GM23338 (cell line): Measurements from ENCODE around the gene ZBTB20. TPM values are rescaled to one million over a fixed set of nuclear protein-coding genes. Genes with fewer than 3 reads are reported as not detected.

Experiments
- ATAC-seq: fragments of 200-7000 bp; cut with Tn5 transposase; 3 replicates; pipeline ENCODE4 v1.9.1; 2020
- DNase-seq: peaks from one replicate; pipeline ENCODE4 v3.0.0-alpha.2; 2015; ENCODE audit warnings: low spot score
- H2AFZ ChIP-seq: fragments of 200-600 bp; sonication (generic); 2 replicates; pipeline ENCODE4 v1.8.0; 2016; ENCODE audit warnings: antibody characterized with exemption, mild to moderate bottlenecking, moderate library complexity
- H3F3A ChIP-seq: fragments of 200-600 bp; sonication (generic); replicated peaks from 2 replicates; pipeline ENCODE4 v1.8.0; 2017; ENCODE audit warnings: antibody characterized with exemption, mixed run types, low read depth
- H3K27ac ChIP-seq: fragments of 200-600 bp; sonication (generic); 2 replicates; pipeline ENCODE4 v1.6.1; 2016; ENCODE audit warnings: low read depth
- H3K27me3 ChIP-seq: fragments of 200-600 bp; sonication (generic); 2 replicates; pipeline ENCODE4 v1.8.0; 2016; ENCODE audit warnings: mild to moderate bottlenecking, mixed run types, moderate library complexity; ENCODE audit not compliant: insufficient read depth
- H3K36me3 ChIP-seq: fragments of 200-600 bp; sonication (generic); 2 replicates; pipeline ENCODE4 v1.8.0; 2016; ENCODE audit warnings: mild to moderate bottlenecking; ENCODE audit not compliant: insufficient read depth
- H3K4me1 ChIP-seq: fragments of 200-600 bp; sonication (generic); 2 replicates; pipeline ENCODE4 v1.8.0; 2016; ENCODE audit warnings: mild to moderate bottlenecking, moderate library complexity; ENCODE audit not compliant: insufficient read depth
- H3K4me2 ChIP-seq: fragments of 200-600 bp; sonication (generic); 2 replicates; pipeline ENCODE4 v1.7.1; 2017; ENCODE audit warnings: mixed run types
- H3K4me3 ChIP-seq: fragments of 200-600 bp; sonication (generic); 2 replicates; pipeline ENCODE4 v1.6.1; 2016; ENCODE audit warnings: mixed run types
- H3K79me2 ChIP-seq: fragments of 200-600 bp; sonication (generic); replicated peaks from 2 replicates; pipeline ENCODE4 v1.8.0; 2017; ENCODE audit warnings: mild to moderate bottlenecking; ENCODE audit not compliant: insufficient read depth
- H3K9me2 ChIP-seq: fragments of 200-600 bp; sonication (generic); 2 replicates; pipeline ENCODE4 v1.8.0; 2017; ENCODE audit not compliant: insufficient read depth
- H4K20me1 ChIP-seq: fragments of 200-600 bp; sonication (generic); replicated peaks from 2 replicates; pipeline ENCODE4 v1.8.0; 2017; ENCODE audit warnings: mild to moderate bottlenecking; ENCODE audit not compliant: insufficient read depth
- H3K27ac Mint-ChIP-seq: 2 replicates; pipeline ENCODE4 v1.8.0; 2020; ENCODE audit warnings: inconsistent platforms, mild to moderate bottlenecking, moderate library complexity, mixed read lengths
- H3K27me3 Mint-ChIP-seq: 3 replicates; pipeline ENCODE4 v1.8.0; 2022; ENCODE audit warnings: low read depth, mild to moderate bottlenecking, moderate library complexity, mixed read lengths, inconsistent platforms; ENCODE audit not compliant: insufficient read depth, poor library complexity
- H3K36me3 Mint-ChIP-seq: 3 replicates; pipeline ENCODE4 v1.8.0; 2021; ENCODE audit warnings: low read depth, mild to moderate bottlenecking, inconsistent platforms, moderate library complexity, mixed read lengths
- H3K4me1 Mint-ChIP-seq: 3 replicates; pipeline ENCODE4 v1.8.0; 2020; ENCODE audit warnings: mild to moderate bottlenecking, inconsistent platforms, mixed read lengths
- H3K4me3 Mint-ChIP-seq: 3 replicates; pipeline ENCODE4 v1.8.0; 2021; ENCODE audit warnings: moderate library complexity, mild to moderate bottlenecking, inconsistent platforms, mixed read lengths
- H3K9me3 Mint-ChIP-seq: 3 replicates; pipeline ENCODE4 v1.8.0; 2020; ENCODE audit warnings: moderate library complexity, mild to moderate bottlenecking, inconsistent platforms, mixed read lengths
- CREB1 ChIP-seq: fragments of 250-450 bp; sonication (Bioruptor Pico); IDR thresholded peaks from 2 replicates; pipeline ENCODE4 v1.5.0; 2020; ENCODE audit warnings: low read depth, mild to moderate bottlenecking, moderate library complexity
- EZH2 ChIP-seq: fragments of 200-600 bp; sonication (generic); IDR thresholded peaks from one replicate; pipeline ENCODE4 v1.8.0; 2017; ENCODE audit warnings: antibody characterized with exemption, mild to moderate bottlenecking, low read depth; ENCODE audit not compliant: unreplicated experiment
- EZH2phosphoT487 ChIP-seq: fragments of 200-600 bp; sonication (generic); IDR thresholded peaks from one replicate; pipeline ENCODE4 v1.8.1; 2018; ENCODE audit warnings: antibody characterized with exemption; ENCODE audit not compliant: unreplicated experiment
- JUNB ChIP-seq: IDR thresholded peaks from one replicate; pipeline ENCODE4 v1.6.1; 2016; ENCODE audit warnings: antibody characterized with exemption; ENCODE audit not compliant: unreplicated experiment
- NANOG ChIP-seq: IDR thresholded peaks from 2 replicates; pipeline ENCODE4 v1.6.1; 2016; ENCODE audit warnings: antibody characterized with exemption, borderline replicate concordance
- POLR2AphosphoS5 ChIP-seq: IDR thresholded peaks from 2 replicates; pipeline ENCODE4 v1.6.1; 2016; ENCODE audit warnings: antibody characterized with exemption, low read depth
- STAT1 ChIP-seq: IDR thresholded peaks from one replicate; pipeline ENCODE4 v1.6.1; 2016; ENCODE audit warnings: antibody characterized with exemption; ENCODE audit not compliant: unreplicated experiment
- ZNF114 ChIP-seq: fragments of 250-450 bp; sonication (Bioruptor Pico); IDR thresholded peaks from 2 replicates; pipeline ENCODE4 v1.5.0; 2020; ENCODE audit warnings: mild to moderate bottlenecking, moderate library complexity
- ZNF331 ChIP-seq: fragments of 250-450 bp; sonication (Bioruptor Pico); IDR thresholded peaks from 2 replicates; pipeline ENCODE4 v1.5.0; 2020; ENCODE audit warnings: low read depth, mild to moderate bottlenecking, moderate library complexity
- polyA plus RNA-seq: library from polyadenylated mRNA; unstranded; fragments of >200 nt; fragmentation: Nextera tagmentation; extraction: Ambion mirVana; gene quantifications from 2 replicates; pipeline ENCODE4 v1.2.1, GENCODE V29; 2016
- total RNA-seq: library from RNA; depleted of rRNA; stranded (reverse); fragments of >200 nt; shearing (Covaris generic); gene quantifications from 2 replicates; pipeline ENCODE4 v1.2.3, GENCODE V29; 2014
- TF ChIP-seq, protein P1 (sequence below): IDR thresholded peaks from 2 replicates; pipeline ENCODE4 v1.6.1; 2016; ENCODE audit warnings: antibody characterized with exemption
- TF ChIP-seq, protein P2 (sequence below): fragments of 250-450 bp; sonication (Bioruptor Pico); IDR thresholded peaks from 2 replicates; pipeline ENCODE4 v1.5.0; 2020; ENCODE audit warnings: mild to moderate bottlenecking, moderate library complexity
- TF ChIP-seq, protein P3 (sequence below), 2 experiments: fragments of 200-600 bp in 1 of 2; sonication (generic) in 1 of 2; conservative IDR thresholded peaks; 2 replicates each; pipeline versions ENCODE4 v1.5.1 to v1.6.1; 2016 to 2017; ENCODE audit warnings: antibody characterized with exemption in 2 of 2, low read depth in 2 of 2, mild to moderate bottlenecking in 2 of 2, moderate library complexity in 1 of 2

ZBTB20 gene
- total and polyA plus RNA-seq, 2 experiments from 2014 or later, result 2.0 to 3.3 TPM

DNA sequence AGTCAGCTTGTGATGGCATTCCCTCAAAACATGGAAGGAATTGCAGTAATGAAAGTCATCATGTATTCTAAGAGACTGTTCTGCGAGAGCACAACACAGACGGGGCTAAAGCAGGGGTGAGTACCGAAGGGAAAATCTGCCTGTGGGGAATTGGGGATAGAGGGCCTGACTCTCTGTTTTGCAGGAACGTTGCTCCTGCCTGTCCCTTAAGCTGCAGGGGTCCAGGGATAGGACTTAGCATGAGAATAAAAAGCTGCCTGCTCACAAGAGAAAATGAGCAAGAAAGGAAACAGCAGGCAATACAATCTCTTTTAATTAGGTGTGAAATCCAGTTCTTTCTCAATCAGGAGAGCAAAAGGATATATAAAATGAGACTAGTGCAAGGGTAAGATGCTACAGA lies 791.0 kb downstream of the ZBTB20 start:
- Histone ChIP-seq H3K4me3 (0 out of 2 replicates have a peak overlapping the region, but pooled peaks have one; percentile 5), H3K27me3 (no peaks in the 10 kb centered on the region), H3K4me1 (peaks cover 37% of the 10 kb centered on the region), H3K27ac (peak overlapping the region; percentile 64), H3K9me2 (no peaks in the 10 kb centered on the region), H3K36me3 (no peaks in the 10 kb centered on the region), H2AFZ (no peak overlapping the region), H3F3A (no peaks in the 10 kb centered on the region), H3K4me2 (peak overlapping the region; percentile 70), H3K79me2 (no peaks in the 10 kb centered on the region), H4K20me1 (no peaks in the 10 kb centered on the region)
- H3K4me1 Mint-ChIP-seq, result peaks cover 15% of the 10 kb centered on the region
- no peaks in the 10 kb centered on the region for H3K36me3 Mint-ChIP-seq
- H3K27ac Mint-ChIP-seq, result no peak overlapping the region
- ATAC-seq, result peak; percentile 96
- H3K4me3 Mint-ChIP-seq, result no peak overlapping the region
- TF ChIP-seq POLR2AphosphoS5, result no peak
- TF ChIP-seq NANOG, result no peak
- no peak for TF ChIP-seq ZNF114 (CRISPR knock-in tag)
- TF ChIP-seq JUNB, result no peak
- TF ChIP-seq, protein P1, sequence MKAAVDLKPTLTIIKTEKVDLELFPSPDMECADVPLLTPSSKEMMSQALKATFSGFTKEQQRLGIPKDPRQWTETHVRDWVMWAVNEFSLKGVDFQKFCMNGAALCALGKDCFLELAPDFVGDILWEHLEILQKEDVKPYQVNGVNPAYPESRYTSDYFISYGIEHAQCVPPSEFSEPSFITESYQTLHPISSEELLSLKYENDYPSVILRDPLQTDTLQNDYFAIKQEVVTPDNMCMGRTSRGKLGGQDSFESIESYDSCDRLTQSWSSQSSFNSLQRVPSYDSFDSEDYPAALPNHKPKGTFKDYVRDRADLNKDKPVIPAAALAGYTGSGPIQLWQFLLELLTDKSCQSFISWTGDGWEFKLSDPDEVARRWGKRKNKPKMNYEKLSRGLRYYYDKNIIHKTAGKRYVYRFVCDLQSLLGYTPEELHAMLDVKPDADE, result no peak
- no peak for TF ChIP-seq STAT1
- TF ChIP-seq ZNF331 (CRISPR knock-in tag), result no peak
- TF ChIP-seq EZH2, result no peak
- no peak for TF ChIP-seq CREB1 (CRISPR knock-in tag)
- no peak for TF ChIP-seq EZH2phosphoT487
- TF ChIP-seq, protein P2, sequence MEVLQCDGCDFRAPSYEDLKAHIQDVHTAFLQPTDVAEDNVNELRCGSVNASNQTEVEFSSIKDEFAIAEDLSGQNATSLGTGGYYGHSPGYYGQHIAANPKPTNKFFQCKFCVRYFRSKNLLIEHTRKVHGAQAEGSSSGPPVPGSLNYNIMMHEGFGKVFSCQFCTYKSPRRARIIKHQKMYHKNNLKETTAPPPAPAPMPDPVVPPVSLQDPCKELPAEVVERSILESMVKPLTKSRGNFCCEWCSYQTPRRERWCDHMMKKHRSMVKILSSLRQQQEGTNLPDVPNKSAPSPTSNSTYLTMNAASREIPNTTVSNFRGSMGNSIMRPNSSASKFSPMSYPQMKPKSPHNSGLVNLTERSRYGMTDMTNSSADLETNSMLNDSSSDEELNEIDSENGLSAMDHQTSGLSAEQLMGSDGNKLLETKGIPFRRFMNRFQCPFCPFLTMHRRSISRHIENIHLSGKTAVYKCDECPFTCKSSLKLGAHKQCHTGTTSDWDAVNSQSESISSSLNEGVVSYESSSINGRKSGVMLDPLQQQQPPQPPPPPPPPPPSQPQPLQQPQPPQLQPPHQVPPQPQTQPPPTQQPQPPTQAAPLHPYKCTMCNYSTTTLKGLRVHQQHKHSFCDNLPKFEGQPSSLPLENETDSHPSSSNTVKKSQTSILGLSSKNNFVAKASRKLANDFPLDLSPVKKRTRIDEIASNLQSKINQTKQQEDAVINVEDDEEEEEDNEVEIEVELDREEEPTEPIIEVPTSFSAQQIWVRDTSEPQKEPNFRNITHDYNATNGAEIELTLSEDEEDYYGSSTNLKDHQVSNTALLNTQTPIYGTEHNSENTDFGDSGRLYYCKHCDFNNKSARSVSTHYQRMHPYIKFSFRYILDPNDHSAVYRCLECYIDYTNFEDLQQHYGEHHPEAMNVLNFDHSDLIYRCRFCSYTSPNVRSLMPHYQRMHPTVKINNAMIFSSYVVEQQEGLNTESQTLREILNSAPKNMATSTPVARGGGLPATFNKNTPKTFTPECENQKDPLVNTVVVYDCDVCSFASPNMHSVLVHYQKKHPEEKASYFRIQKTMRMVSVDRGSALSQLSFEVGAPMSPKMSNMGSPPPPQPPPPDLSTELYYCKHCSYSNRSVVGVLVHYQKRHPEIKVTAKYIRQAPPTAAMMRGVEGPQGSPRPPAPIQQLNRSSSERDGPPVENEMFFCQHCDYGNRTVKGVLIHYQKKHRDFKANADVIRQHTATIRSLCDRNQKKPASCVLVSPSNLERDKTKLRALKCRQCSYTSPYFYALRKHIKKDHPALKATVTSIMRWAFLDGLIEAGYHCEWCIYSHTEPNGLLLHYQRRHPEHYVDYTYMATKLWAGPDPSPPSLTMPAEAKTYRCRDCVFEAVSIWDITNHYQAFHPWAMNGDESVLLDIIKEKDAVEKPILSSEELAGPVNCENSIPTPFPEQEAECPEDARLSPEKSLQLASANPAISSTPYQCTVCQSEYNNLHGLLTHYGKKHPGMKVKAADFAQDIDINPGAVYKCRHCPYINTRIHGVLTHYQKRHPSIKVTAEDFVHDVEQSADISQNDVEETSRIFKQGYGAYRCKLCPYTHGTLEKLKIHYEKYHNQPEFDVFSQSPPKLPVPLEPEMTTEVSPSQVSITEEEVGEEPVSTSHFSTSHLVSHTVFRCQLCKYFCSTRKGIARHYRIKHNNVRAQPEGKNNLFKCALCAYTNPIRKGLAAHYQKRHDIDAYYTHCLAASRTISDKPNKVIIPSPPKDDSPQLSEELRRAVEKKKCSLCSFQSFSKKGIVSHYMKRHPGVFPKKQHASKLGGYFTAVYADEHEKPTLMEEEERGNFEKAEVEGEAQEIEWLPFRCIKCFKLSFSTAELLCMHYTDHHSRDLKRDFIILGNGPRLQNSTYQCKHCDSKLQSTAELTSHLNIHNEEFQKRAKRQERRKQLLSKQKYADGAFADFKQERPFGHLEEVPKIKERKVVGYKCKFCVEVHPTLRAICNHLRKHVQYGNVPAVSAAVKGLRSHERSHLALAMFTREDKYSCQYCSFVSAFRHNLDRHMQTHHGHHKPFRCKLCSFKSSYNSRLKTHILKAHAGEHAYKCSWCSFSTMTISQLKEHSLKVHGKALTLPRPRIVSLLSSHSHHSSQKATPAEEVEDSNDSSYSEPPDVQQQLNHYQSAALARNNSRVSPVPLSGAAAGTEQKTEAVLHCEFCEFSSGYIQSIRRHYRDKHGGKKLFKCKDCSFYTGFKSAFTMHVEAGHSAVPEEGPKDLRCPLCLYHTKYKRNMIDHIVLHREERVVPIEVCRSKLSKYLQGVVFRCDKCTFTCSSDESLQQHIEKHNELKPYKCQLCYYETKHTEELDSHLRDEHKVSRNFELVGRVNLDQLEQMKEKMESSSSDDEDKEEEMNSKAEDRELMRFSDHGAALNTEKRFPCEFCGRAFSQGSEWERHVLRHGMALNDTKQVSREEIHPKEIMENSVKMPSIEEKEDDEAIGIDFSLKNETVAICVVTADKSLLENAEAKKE (CRISPR knock-in tag), result no peak
- TF ChIP-seq, protein P3, sequence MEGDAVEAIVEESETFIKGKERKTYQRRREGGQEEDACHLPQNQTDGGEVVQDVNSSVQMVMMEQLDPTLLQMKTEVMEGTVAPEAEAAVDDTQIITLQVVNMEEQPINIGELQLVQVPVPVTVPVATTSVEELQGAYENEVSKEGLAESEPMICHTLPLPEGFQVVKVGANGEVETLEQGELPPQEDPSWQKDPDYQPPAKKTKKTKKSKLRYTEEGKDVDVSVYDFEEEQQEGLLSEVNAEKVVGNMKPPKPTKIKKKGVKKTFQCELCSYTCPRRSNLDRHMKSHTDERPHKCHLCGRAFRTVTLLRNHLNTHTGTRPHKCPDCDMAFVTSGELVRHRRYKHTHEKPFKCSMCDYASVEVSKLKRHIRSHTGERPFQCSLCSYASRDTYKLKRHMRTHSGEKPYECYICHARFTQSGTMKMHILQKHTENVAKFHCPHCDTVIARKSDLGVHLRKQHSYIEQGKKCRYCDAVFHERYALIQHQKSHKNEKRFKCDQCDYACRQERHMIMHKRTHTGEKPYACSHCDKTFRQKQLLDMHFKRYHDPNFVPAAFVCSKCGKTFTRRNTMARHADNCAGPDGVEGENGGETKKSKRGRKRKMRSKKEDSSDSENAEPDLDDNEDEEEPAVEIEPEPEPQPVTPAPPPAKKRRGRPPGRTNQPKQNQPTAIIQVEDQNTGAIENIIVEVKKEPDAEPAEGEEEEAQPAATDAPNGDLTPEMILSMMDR (conservative IDR thresholded peaks at IDR 0.05; ENCODE audit: low read depth in 2 of 2), result no peak
- H3K27me3 Mint-ChIP-seq, result peaks cover 6% of the 10 kb centered on the region
- no peaks in the 10 kb centered on the region for H3K9me3 Mint-ChIP-seq
- DNase-seq, result peak; percentile 89
